ENCODE results near the gene MSRB1. TPM values are rescaled to one million over a fixed set of nuclear protein-coding genes. Genes with fewer than 3 reads are reported as not detected.

The MSRB1 gene
- total RNA-seq, 1 experiment from 2014 or later = 25.7 TPM

DNA sequence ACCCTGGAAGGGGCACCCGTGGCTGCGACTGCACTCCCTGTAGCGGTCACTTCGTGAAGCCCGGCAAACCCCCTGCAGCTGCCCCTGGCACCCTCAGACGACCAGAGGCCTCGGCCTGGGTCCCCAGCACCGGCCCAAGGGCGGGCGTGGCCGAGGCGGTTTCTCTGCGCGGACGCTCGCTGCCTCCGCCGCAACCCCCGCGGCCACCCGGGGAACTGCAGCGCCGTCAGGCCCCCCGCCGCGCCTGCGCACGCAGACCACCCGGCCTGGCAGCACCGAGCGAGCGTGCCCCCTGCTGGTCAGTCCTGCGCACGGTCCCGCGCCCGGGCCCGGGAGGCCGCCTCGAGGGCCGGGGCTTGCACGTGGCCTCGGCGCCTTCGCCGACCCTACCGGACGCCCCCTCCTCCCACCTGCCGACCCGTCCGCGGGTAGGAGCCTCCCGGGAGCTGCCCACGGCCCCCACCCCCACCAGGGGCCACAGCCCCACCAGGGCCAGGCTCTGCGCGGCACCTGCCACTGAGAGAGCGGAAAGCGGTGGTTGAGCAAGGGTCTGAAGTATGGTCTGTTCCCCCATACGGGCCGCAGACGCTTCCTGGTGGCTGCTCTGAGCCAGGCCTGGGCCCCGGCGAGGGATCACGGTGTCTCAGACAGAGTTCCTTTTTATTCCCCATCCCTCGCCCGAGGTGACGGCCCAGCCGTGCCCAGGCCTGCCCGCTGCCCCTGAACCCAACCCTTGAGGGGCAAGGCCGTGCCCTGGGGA is 13.2 kb downstream of the MSRB1 start:
- ATAC-seq = peak; percentile 86
- H3K4me1 ChIP-seq (ENCODE audit: insufficient read depth, low read length) = no peaks in the 10 kb centered on the region
- H3K9me2 ChIP-seq (replicated peaks; ENCODE audit: low read length) = no peaks in the 10 kb centered on the region
- BruUV-seq (replicated peaks) = no TSS peak
- ChIA-PET CTCF (no interaction called here), POLR2A (ENCODE audit: unreplicated experiment) (no interaction called here)
- H3K27ac ChIP-seq (ENCODE audit: low read length) = no peak overlapping the region
- peak; percentile 80 for DNase-seq
- intact Hi-C loops (cut with micrococcal nuclease) = loop anchor here (2.0 kb wide), 1 partner anchor 67 kb away; no protein-coding TSS in a partner anchor
- H2AFZ ChIP-seq (ENCODE audit: low read length) = peak overlapping the region; percentile 79
- H3K27me3 ChIP-seq (ENCODE audit: low read length) = no peaks in the 10 kb centered on the region
- no peak for TF ChIP-seq EZH2phosphoT487 (IDR thresholded peaks at IDR 0.05; ENCODE audit: borderline replicate concordance, low read length)
- TF ChIP-seq, protein P1, sequence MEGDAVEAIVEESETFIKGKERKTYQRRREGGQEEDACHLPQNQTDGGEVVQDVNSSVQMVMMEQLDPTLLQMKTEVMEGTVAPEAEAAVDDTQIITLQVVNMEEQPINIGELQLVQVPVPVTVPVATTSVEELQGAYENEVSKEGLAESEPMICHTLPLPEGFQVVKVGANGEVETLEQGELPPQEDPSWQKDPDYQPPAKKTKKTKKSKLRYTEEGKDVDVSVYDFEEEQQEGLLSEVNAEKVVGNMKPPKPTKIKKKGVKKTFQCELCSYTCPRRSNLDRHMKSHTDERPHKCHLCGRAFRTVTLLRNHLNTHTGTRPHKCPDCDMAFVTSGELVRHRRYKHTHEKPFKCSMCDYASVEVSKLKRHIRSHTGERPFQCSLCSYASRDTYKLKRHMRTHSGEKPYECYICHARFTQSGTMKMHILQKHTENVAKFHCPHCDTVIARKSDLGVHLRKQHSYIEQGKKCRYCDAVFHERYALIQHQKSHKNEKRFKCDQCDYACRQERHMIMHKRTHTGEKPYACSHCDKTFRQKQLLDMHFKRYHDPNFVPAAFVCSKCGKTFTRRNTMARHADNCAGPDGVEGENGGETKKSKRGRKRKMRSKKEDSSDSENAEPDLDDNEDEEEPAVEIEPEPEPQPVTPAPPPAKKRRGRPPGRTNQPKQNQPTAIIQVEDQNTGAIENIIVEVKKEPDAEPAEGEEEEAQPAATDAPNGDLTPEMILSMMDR (conservative IDR thresholded peaks at IDR 0.05; ENCODE audit: low read depth, low read length) = peak; percentile 68
- no peak for TF ChIP-seq EZH2 (IDR thresholded peaks at IDR 0.05; ENCODE audit: low read length, unreplicated experiment)
- H3K4me2 ChIP-seq (ENCODE audit: low read length) = peak overlapping the region; percentile 79
- no peaks in the 10 kb centered on the region for H3K36me3 ChIP-seq (ENCODE audit: low read depth, low read length)
- H4K20me1 ChIP-seq (ENCODE audit: low read length) = no peaks in the 10 kb centered on the region
- H3K9ac ChIP-seq (ENCODE audit: low read length) = peak overlapping the region; percentile 66
- no peaks in the 10 kb centered on the region for H3F3A ChIP-seq (ENCODE audit: low read length, unreplicated experiment)
- H3K9me3 ChIP-seq (ENCODE audit: low read length) = no peaks in the 10 kb centered on the region
- no peaks in the 10 kb centered on the region for H3K79me2 ChIP-seq (ENCODE audit: low read length)
- H3K4me3 ChIP-seq (ENCODE audit: low read length) = peak overlapping the region; percentile 64

DNA sequence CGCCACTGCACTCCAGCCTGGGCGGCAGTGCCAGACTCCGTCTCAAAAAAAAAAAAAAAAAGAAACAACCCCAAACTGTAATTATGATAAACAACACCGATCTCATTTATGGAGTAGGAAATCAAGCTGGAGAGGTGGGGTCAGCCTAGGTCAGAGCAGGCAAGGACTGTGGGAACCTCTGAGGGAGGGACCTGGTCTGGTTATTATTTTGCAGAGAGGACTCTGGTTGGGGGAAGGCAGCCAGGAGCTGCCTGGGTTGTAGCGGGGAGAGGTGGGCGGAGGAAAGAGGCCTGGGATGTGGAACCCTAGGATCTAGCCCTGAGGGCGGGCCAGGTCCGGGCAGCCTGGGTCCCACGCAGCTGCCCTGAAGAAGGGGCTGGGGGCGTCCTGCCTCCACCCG is 13.9 kb downstream of the MSRB1 start:
- no peak for DNase-seq
- H3K4me1 ChIP-seq (ENCODE audit: insufficient read depth, low read length) = no peaks in the 10 kb centered on the region
- H3K36me3 ChIP-seq (ENCODE audit: low read depth, low read length) = no peaks in the 10 kb centered on the region
- ChIA-PET POLR2A (ENCODE audit: unreplicated experiment) (no interaction called here), CTCF (no interaction called here)
- H3K4me2 ChIP-seq (ENCODE audit: low read length) = peak overlapping the region; percentile 79
- H3K9ac ChIP-seq (ENCODE audit: low read length) = peak overlapping the region; percentile 66
- no peak overlapping the region for H3K27ac ChIP-seq (ENCODE audit: low read length)
- H3F3A ChIP-seq (ENCODE audit: low read length, unreplicated experiment) = no peaks in the 10 kb centered on the region
- ATAC-seq = peak; percentile 22; the same call in 1 of the 2 replicates
- TF ChIP-seq, protein P1 (conservative IDR thresholded peaks at IDR 0.05; ENCODE audit: low read depth, low read length) = no peak
- TF ChIP-seq EZH2phosphoT487 (IDR thresholded peaks at IDR 0.05; ENCODE audit: borderline replicate concordance, low read length) (no peak), EZH2 (IDR thresholded peaks at IDR 0.05; ENCODE audit: low read length, unreplicated experiment) (no peak)
- H3K27me3 ChIP-seq (ENCODE audit: low read length) = no peaks in the 10 kb centered on the region
- H3K9me3 ChIP-seq (ENCODE audit: low read length) = no peaks in the 10 kb centered on the region
- peak overlapping the region; percentile 73 for H2AFZ ChIP-seq (ENCODE audit: low read length)
- intact Hi-C loops (cut with micrococcal nuclease) = loop anchor here (2.0 kb wide), 1 partner anchor 66 kb away; no protein-coding TSS in a partner anchor
- H3K4me3 ChIP-seq (ENCODE audit: low read length) = peak overlapping the region; percentile 64
- no peaks in the 10 kb centered on the region for H3K79me2 ChIP-seq (ENCODE audit: low read length)
- H4K20me1 ChIP-seq (ENCODE audit: low read length) = no peaks in the 10 kb centered on the region
- no TSS peak for BruUV-seq (replicated peaks)
- no peaks in the 10 kb centered on the region for H3K9me2 ChIP-seq (replicated peaks; ENCODE audit: low read length)

DNA sequence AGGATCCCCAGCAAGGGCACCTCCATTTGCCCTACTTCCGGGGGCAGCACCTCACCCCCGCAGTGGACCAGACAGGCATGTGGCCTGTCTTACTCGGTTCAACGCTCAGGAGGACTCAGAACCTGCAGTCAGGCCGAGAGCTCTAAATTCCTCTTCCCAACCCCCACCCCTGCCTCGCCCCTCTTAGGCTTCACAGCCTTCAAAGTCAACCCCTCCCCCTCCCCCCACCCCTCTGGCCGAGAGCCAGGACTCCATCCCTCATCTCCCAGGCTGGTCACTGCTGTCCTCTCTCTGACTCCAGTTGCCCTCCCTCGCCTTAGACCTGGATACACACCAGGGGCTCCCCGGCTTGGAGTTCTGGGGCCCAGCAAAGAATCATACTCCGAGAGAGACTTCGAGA is 16.7 kb downstream of the MSRB1 start:
- no peak overlapping the region for H3K9ac ChIP-seq (ENCODE audit: low read length)
- no peaks in the 10 kb centered on the region for H3F3A ChIP-seq (ENCODE audit: low read length, unreplicated experiment)
- no peaks in the 10 kb centered on the region for H3K27me3 ChIP-seq (ENCODE audit: low read length)
- H3K4me3 ChIP-seq (ENCODE audit: low read length) = no peak overlapping the region
- H3K79me2 ChIP-seq (ENCODE audit: low read length) = no peaks in the 10 kb centered on the region
- no peak overlapping the region for H3K4me2 ChIP-seq (ENCODE audit: low read length)
- TF ChIP-seq EZH2phosphoT487 (IDR thresholded peaks at IDR 0.05; ENCODE audit: borderline replicate concordance, low read length) (no peak), EZH2 (IDR thresholded peaks at IDR 0.05; ENCODE audit: low read length, unreplicated experiment) (no peak)
- TF ChIP-seq, protein P1 (conservative IDR thresholded peaks at IDR 0.05; ENCODE audit: low read depth, low read length) = no peak
- peaks cover 6% of the 10 kb centered on the region; the same call in 1 of the 2 replicates for H3K4me1 ChIP-seq (ENCODE audit: insufficient read depth, low read length)
- no peak for ATAC-seq
- H3K36me3 ChIP-seq (ENCODE audit: low read depth, low read length) = no peaks in the 10 kb centered on the region
- H3K9me2 ChIP-seq (replicated peaks; ENCODE audit: low read length) = no peaks in the 10 kb centered on the region
- H3K27ac ChIP-seq (ENCODE audit: low read length) = no peak overlapping the region
- H3K9me3 ChIP-seq (ENCODE audit: low read length) = no peaks in the 10 kb centered on the region
- BruUV-seq (replicated peaks) = no TSS peak
- H4K20me1 ChIP-seq (ENCODE audit: low read length) = no peaks in the 10 kb centered on the region
- intact Hi-C loops (cut with micrococcal nuclease) = no loop called here
- no peak overlapping the region for H2AFZ ChIP-seq (ENCODE audit: low read length)
- DNase-seq = no peak
- POLR2A ChIA-PET (ENCODE audit: unreplicated experiment) = interaction anchor here (0.7 kb wide), 1 partner anchor 28 kb away, joined by 5 read pairs; no protein-coding TSS in a partner anchor
- CTCF ChIA-PET = no interaction called here

All from PC-3 (cell line).